GM12872 (cell line): ENCODE results near the gene SINHCAF.

ENCODE experiments used
- CTCF ChIP-seq: IDR thresholded peaks from 3 replicates; pipeline ENCODE4 v1.5.1; 2011; ENCODE audit warnings: low read depth, mild to moderate bottlenecking, low read length, moderate library complexity; ENCODE audit not compliant: insufficient read depth

SINHCAF gene, protein sequence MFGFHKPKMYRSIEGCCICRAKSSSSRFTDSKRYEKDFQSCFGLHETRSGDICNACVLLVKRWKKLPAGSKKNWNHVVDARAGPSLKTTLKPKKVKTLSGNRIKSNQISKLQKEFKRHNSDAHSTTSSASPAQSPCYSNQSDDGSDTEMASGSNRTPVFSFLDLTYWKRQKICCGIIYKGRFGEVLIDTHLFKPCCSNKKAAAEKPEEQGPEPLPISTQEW

DNA sequence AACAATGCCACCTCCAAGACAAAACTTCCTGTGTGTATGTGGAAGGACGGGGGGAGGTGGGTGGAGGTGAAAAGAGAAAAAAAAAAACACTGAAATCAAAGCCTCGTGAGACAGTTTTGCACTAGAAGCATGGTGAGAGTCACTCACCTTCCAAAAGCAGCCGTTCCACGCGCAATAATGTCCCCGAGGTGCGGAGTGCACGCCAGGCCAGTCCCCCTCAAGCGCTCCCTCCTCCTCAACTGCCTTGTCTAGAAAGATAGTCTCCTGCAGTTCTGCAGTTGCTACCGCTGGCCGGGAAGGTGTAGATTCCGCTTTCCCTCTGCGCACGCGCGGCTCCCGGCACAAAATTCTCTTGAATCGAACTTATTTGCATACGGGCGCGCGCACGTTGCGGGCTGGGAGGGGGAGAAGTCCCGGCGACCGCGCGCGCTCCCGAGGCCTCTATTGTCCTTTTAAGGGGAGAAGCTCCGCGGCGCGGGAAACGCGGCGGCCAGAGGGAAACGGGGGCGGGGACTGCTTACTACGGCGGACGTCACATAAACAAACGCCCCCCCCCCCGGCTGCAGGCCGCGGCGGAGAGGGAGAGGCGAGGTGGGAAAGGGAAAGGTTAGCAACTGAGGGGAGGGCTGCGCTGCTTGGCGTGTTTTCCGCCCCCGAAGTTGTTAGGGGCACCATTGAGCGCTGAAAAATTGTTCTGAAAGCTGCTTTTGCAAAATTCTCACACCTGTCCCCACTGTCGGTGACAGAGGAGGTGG lies at the start of gene SINHCAF:
TSS of gene SINHCAF (minus strand) at position 274 of the 755 bp plus-strand sequence. CDS start 27,946 bp downstream, outside the sequence.
- no peak for TF ChIP-seq CTCF

DNA sequence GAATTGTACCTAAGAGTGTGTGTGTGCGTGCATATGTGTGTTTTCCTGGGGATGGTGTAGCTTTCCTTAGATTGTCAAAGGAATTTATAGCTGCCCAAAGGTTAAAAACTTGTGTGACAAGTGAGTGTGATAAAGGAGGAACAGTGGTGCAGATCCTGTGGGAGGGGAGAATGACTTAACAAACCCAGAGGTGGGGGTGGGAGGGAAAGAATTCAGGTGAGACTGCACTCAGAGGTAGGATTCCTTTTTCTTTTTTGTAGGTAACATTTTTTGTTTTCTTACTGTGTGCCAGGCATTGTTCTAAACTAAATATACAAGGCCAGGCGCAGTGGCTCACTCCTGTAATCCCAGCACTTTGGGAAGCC lies 45.3 kb upstream of the SINHCAF start:
- no peak for TF ChIP-seq CTCF

DNA sequence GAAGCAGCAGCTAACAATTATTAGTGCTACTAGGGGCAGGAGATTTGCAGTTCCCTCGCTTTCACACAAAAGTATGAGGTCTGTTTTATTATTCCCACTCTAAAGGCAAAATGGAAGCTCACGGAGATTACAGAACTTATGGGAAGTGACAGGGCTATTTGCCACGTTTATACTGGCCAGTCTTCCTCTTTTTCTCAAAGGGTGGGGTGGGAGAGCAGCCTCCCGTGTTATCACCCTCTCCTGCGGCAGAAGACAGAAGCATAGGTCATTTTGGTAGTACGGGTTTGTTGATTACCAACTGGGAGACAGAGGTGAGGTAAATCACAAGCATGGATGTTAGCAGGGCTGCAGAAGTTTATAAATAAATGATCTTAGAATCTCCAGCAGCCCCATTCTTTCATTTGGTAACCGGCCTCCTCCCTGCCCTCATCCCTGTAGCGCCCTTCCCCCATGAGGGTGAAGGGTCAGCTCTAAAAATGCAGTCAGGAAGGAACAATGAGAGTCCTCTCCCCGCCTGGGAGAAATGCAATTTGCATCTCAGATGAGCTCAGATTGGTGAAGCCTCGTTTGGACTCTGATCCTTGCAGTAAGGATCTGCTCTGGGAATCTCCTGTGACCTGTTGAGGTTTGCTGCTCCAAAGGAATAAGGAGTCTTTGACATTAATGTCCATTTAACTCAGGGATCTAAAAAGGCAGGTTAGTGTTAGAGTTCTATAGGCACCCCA lies 44.7 kb upstream of the SINHCAF start:
- no peak for TF ChIP-seq CTCF

GRCh38 chr12:31369712-31370521 lies 44.0 kb upstream of the SINHCAF start:
- TF ChIP-seq CTCF: no peak

GRCh38 chr12:31368666-31369361 lies 42.9 kb upstream of the SINHCAF start:
- no peak for TF ChIP-seq CTCF

GRCh38 chr12:31366104-31366621 lies 40.2 kb upstream of the SINHCAF start:
- TF ChIP-seq CTCF: no peak
